ENCODE measurements around the gene CGNL1.

The CGNL1 gene

GRCh38 chr15:57500979-57501576, 124.8 kb downstream of the CGNL1 start:
- no peak for DNase-seq (ENCODE audit: low read depth)

- no peak for DNase-seq (ENCODE audit: low read depth)
Measured at GRCh38 chr15:57502116-57502515, 125.8 kb downstream of the CGNL1 start.

GRCh38 chr15:57503051-57503702, 126.9 kb downstream of the CGNL1 start:
- DNase-seq (ENCODE audit: low read depth) = no peak

- no peak for DNase-seq (ENCODE audit: low read depth)
Measured at GRCh38 chr15:57503911-57504598, 127.8 kb downstream of the CGNL1 start.

GRCh38 chr15:57504599-57504940, 128.3 kb downstream of the CGNL1 start:
- no peak for DNase-seq (ENCODE audit: low read depth)

GRCh38 chr15:57505056-57505715, 128.9 kb downstream of the CGNL1 start:
- no peak for DNase-seq (ENCODE audit: low read depth)

GRCh38 chr15:57505949-57506391, 129.7 kb downstream of the CGNL1 start:
- DNase-seq (ENCODE audit: low read depth) = no peak

GRCh38 chr15:57506422-57506821, 130.1 kb downstream of the CGNL1 start:
- DNase-seq (ENCODE audit: low read depth) = no peak

- DNase-seq (ENCODE audit: low read depth) = no peak
Measured at GRCh38 chr15:57507111-57507510, 130.8 kb downstream of the CGNL1 start.

GRCh38 chr15:57509126-57509525, 132.8 kb downstream of the CGNL1 start:
- DNase-seq (ENCODE audit: low read depth) = no peak

GRCh38 chr15:57509965-57510364, 133.7 kb downstream of the CGNL1 start:
- DNase-seq (ENCODE audit: low read depth) = no peak

- DNase-seq (ENCODE audit: low read depth) = no peak
Measured at GRCh38 chr15:57510647-57511046, 134.3 kb downstream of the CGNL1 start.

- no peak for DNase-seq (ENCODE audit: low read depth)
Measured at GRCh38 chr15:57516327-57517029, 140.2 kb downstream of the CGNL1 start.

GRCh38 chr15:57517030-57517671, 140.8 kb downstream of the CGNL1 start:
- no peak for DNase-seq (ENCODE audit: low read depth)

GRCh38 chr15:57518779-57519405, 142.6 kb downstream of the CGNL1 start:
- no peak for DNase-seq (ENCODE audit: low read depth)

GRCh38 chr15:57519806-57520205, 143.5 kb downstream of the CGNL1 start:
- no peak for DNase-seq (ENCODE audit: low read depth)

GRCh38 chr15:57521503-57521902, 145.2 kb downstream of the CGNL1 start:
- DNase-seq (ENCODE audit: low read depth) = no peak

- DNase-seq (ENCODE audit: low read depth) = no peak
Measured at GRCh38 chr15:57522148-57522547, 145.8 kb downstream of the CGNL1 start.

- DNase-seq (ENCODE audit: low read depth) = no peak
Measured at GRCh38 chr15:57525581-57525980, 149.3 kb downstream of the CGNL1 start.

- no peak for DNase-seq (ENCODE audit: low read depth)
Measured at GRCh38 chr15:57526076-57526475, 149.8 kb downstream of the CGNL1 start.

- no peak for DNase-seq (ENCODE audit: low read depth)
Measured at GRCh38 chr15:57526615-57527014, 150.3 kb downstream of the CGNL1 start.

All from activated gamma-delta T cell treated with anti-CD3 and anti-CD28 coated beads, Interleukin-2, amount 50 U/mL, for 16 hours (primary cell).